ENCODE data around the gene MCC.

The MCC gene

DNA sequence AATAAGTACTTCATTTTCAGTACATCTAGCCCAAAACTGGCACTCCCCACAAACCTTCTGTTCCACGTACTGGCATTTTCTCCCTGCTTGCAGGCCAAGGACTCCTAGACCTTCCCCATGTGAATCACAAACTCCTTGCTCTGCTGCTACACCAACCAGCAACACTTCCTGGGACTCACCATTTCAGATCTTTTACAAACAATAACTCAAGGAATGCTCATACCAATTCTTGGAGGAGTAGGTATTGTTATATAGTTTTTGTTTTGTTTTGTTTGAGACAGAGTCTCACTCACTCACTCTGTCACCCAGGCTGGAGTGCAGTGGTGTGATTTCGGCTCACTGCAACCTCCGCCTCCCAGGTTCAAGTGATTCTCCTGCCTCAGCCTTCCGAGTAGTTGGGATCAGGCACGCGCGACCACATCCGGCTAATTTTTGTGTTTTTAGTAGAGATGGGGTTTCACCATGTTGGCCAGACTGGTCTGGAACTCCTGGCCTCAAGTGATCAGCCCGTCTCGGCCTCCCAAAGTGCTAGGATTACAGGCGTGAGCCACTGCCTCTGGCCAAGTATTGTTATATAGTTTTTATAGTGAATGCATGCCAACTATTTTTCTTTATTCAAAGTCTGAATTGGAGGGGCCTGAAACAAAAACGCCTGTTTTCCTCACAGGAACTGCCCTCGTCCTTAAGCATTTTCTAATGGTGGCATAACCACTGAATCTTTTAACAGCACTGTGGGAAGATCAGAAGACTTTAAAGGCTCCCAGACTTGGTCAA lies 264.2 kb downstream of the MCC start:
- no peak for DNase-seq (ENCODE audit: low read depth)

DNA sequence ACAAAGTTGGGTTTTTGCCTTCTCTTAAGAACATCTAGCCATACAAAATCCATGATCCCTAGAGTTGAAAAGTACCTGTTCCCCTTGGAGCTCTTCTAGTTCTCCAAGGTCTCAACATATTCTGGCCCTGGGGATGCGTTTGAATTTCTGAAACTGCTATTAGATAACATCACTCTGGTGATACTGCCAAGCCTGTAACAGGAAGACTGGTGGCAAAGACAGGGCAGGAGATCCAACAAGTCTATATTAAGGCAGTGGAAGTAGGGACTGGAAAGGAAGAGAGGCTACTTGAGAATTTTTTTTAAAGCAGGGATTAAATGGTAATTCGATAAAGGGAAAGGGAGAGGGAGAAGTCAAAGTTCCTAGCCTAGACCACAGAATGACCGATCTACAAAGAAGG lies 264.9 kb downstream of the MCC start:
- no peak for DNase-seq (ENCODE audit: low read depth)

GRCh38 chr5:113221294-113222176 lies 266.7 kb downstream of the MCC start:
- DNase-seq (ENCODE audit: low read depth) = no peak

GRCh38 chr5:113219695-113220094 lies 268.6 kb downstream of the MCC start:
- DNase-seq (ENCODE audit: low read depth) = no peak

GRCh38 chr5:113218906-113219517 lies 269.2 kb downstream of the MCC start:
- no peak for DNase-seq (ENCODE audit: low read depth)

DNA sequence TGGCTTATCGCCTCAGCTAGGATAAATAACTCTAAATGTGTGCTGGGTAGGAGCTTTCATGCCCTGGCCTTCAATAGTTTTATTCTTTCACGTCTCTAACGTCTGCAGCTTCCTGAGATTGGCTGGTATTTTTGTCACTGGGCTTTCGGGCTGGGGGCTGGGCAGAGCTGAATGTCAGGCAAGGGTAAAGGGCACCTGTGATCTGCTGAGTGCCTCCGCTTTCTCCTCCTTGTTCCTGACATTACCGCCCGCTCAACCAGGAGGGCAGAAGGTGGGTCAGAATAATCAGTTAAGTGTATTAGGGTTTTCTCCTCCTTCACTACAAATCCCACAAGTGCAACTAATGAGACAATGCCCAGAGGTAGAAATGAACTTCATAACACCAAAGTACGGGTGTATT lies 270.1 kb downstream of the MCC start:
- DNase-seq (ENCODE audit: low read depth) = no peak

DNA sequence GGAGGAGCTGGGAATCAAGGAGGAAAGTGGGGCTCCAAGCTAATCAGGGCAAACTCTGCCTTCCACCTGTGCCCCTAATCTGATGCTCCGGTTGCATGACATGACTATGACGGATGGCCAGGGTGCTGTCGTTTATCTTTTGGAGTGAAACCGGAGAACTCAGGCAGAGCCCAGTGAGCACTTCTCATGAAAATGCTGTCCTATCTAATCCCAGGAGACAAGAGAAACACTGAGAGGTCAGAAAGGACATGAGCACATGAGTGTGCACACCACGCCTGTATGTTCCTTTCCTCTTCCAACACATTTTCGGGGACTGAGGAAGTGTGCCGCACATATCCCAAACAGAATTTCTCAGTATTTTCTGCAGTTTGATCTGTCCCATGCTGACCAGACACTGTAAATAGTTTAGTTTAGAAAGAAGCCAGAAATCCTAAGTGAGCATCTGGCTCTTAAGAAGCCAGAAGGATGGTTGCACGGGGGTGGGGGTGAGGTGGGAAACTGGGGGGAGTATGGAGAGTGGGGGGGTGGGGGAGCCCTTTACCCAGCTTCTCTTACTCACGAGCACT lies 270.6 kb downstream of the MCC start:
- no peak for DNase-seq (ENCODE audit: low read depth)

GRCh38 chr5:113216545-113216944 lies 271.7 kb downstream of the MCC start:
- DNase-seq (ENCODE audit: low read depth) = no peak

GRCh38 chr5:113215401-113216060 lies 272.7 kb downstream of the MCC start:
- DNase-seq (ENCODE audit: low read depth) = no peak

GRCh38 chr5:113214606-113215323 lies 273.5 kb downstream of the MCC start:
- DNase-seq (ENCODE audit: low read depth) = no peak

DNA sequence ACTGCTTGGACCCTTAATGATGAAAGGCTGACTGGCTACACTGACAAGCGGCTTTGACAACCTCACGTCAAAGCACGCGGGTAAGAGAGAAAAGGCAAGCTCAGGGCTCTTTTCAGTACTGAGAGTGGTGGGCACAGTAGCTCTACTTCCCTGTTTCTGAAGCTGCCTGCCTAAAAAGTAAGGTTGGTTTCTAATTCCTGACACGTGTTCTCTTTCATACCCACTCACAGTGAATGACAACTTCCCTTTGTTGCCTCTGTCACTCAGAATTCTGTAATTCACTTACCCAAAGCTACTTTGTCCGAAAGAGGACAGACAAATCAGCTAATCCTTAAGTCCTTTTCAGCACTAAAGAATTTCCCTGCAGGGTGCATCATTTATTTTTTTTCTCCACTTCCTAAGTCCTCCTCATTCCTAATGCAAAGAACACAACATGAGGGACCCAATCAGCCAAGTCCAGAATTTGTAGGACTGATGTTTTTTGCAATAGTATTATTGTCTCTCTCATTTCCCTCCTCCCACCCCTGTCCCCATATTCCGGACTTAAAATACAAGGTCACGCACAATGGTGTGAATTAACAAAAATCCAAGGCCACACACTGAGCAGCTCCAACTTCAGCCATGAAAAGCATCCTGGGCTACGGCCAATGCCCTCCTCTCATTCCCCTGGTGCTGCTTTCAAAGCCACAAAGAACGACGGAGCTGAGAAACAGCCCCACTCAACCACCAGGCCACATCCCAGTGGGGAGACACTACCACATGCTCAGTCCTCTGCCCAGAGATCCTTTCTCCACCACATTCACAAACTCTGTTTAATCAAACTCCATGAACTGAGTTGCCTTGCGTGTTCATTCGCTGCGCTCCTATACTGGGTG lies 274.5 kb downstream of the MCC start:
- DNase-seq (ENCODE audit: low read depth) = no peak

GRCh38 chr5:113212244-113212920 lies 275.9 kb downstream of the MCC start:
- no peak for DNase-seq (ENCODE audit: low read depth)

DNA sequence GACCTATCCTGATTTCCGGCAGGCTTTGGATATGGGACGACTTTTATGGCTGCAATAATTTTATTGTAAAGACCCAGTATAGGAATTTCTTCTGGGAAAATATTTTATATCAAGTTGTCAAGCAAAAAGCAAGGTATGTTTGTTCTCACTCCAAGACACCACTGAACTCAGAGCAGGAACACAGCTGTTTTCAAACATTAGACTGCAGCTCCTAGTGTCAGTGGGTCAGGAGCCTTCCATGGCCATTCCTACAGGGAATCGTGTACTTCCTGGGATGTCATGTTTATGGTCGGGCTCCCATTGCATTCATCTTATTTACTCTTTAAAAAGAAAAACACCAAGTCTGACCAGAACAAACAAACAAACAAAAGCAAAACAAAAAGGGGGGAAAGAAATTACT lies 278.8 kb downstream of the MCC start:
- DNase-seq (ENCODE audit: low read depth) = no peak

GRCh38 chr5:113205807-113206206 lies 282.4 kb downstream of the MCC start:
- DNase-seq (ENCODE audit: low read depth) = no peak

DNA sequence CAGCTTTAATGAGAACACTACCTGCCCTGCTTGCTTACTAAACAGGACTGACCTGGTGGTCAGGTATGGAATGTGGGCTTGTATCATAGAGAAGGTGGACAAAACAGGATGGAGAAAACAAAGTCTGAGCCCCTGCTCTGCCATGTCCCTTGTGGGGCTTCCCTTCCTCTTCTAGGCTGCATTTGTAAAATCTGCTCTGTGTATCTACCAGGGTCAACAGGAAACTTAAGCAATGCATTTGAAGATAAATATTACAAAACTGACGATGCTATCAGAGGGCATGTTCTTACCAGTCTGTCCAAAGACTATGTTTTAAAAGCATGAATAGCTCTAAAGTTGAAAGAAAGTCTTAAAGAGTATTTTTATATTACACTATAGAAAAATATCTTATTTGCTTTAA lies 282.9 kb downstream of the MCC start:
- no peak for DNase-seq (ENCODE audit: low read depth)

DNA sequence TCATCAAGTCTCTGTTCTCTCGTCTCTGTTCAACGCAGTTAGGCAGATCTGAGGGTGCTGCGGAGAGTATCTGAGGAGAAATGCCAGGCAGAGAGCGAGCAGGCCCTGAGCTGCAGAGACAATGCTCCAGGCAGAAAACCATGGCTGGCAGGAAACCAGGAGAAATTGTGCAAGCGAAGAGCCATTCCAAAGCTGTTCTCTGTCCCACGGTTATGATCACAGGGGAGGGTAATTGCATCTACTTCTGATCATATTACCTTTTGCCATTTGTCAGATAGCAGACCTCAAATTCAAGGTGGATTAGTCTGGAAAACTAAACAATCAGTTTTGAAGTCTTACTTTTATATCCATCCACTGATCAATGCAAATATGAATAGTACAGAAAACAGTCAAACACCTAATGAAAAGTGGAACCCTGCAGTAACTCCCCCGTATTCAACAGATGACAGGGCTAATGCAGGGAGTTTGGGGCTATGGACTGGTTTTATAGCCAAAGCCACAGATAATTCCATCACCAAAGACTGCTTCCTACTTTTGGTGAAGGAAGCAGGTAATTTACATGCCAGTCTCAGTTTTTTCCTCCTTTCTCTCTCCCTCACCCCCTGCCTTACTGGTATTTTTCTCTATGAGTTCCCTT lies 283.6 kb downstream of the MCC start:
- DNase-seq (ENCODE audit: low read depth) = no peak

GRCh38 chr5:113203916-113204315 lies 284.3 kb downstream of the MCC start:
- DNase-seq (ENCODE audit: low read depth) = no peak

DNA sequence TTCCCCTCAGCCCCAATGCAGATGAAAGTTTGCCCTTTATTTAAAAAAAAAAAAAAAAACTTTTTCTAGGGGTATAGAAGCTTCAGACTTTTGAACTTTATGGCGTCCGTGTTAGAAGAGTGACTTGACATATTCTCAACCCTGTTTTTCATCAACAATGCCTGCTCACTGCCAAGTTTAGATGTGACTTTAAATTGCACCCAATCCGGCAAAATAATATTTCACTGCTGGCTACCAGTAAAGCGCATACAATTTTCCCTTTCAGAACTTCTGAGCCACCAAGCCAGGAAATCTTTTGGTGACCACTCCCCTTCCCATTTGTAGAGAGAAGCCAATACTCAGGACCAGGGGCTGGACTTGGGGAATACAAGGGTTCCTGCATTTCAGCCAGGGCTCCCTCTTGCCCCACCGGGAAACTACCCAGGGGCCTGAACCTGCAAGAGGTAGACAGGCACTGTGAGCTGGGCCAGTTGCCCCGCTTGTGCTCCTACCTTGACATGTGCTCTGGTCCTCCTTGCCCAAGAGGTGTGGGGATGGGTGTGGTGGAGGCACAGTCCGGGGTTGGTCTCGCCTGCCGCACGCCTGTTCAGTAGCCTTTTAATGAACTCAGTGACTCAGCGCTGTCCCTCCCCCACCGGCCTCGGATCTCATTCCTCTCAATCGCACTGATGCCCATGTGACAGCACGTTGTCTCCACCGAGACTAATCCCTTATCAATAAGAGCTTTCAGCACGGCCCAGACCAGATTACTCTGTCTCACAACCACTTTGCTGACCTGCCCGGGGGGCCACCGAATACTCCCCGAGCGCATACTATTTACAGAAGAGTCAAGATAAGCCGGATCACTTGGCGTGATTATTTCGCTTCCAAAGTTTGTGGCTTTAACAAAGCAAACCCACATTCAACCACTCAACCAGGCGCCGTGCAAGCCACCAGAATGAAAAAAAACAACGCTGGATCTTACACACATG lies 285.2 kb downstream of the MCC start:
- DNase-seq (ENCODE audit: low read depth) = no peak

All from stimulated activated CD8-positive, alpha-beta memory T cell treated with anti-CD3 and anti-CD28 coated beads, Interleukin-15, amount 100 ng/mL, for 1 hour (primary cell).